SK-N-SH (cell line): Measurements from ENCODE around the gene PPDPF.

Experiments
- CTCF ChIP-seq: fragments of 200-600 bp; sonication (generic); IDR thresholded peaks from 2 replicates; pipeline ENCODE4 v1.6.1; 2017; ENCODE audit warnings: antibody characterized with exemption, mild to moderate bottlenecking, moderate library complexity
- ZBTB33 ChIP-seq: IDR thresholded peaks from 2 replicates; pipeline ENCODE4 v1.4.0; 2012; ENCODE audit warnings: low read depth, borderline replicate concordance

GRCh38 chr20:63532449-63532971 is 11.9 kb downstream of the PPDPF start:
- TF ChIP-seq CTCF (no peak), ZBTB33 (no peak)
